Esophagus squamous epithelium (tissue), 5 donors: Measurements from ENCODE around the gene AGFG2. TPM values are rescaled to one million over a fixed set of nuclear protein-coding genes. Genes with fewer than 3 reads are reported as not detected.

Source experiments
- DNase-seq: peaks from one replicate; lab custom pipeline; 2025; lab: John Stamatoyannopoulos, UW
- H3K27ac ChIP-seq, 4 donors: fragments of 200-600 bp; sonication (generic); one replicate each; pipeline ENCODE4 v1.5.1; 2016 to 2019; ENCODE audit warnings: mild to moderate bottlenecking in 1 of 4
- H3K27me3 ChIP-seq, 4 donors: fragments of 200-600 bp; sonication (generic); 1 replicate in 3 of 4; 2 replicates in 1 of 4; pipeline versions ENCODE4 v1.5.1 to v1.6.0; 2017 to 2021; ENCODE audit warnings: antibody characterized with exemption in 1 of 4
- H3K36me3 ChIP-seq, 3 donors: fragments of 200-600 bp; sonication (generic); one replicate each; pipeline ENCODE4 v1.5.1; 2016 to 2019
- H3K4me1 ChIP-seq, 3 donors: fragments of 200-600 bp; sonication (generic); one replicate each; pipeline ENCODE4 v1.5.1; 2017 to 2019
- H3K4me3 ChIP-seq, 4 donors: fragments of 200-600 bp; sonication (generic); 1 replicate in 3 of 4; 2 replicates in 1 of 4; pipeline ENCODE4 v1.5.1; 2016 to 2019; ENCODE audit warnings: mild to moderate bottlenecking in 2 of 4, moderate library complexity in 1 of 4
- H3K9me3 ChIP-seq, 3 donors: fragments of 200-600 bp; sonication (generic); one replicate each; pipeline ENCODE4 v1.5.1; 2016 to 2019
- POLR2A ChIP-seq, 4 donors: fragments of 450-650 bp; IDR thresholded peaks; one replicate each; pipeline ENCODE4 v1.6.1; 2017; ENCODE audit warnings: antibody characterized with exemption in 4 of 4, mild to moderate bottlenecking in 4 of 4, moderate library complexity in 3 of 4
- WGBS, 2 donors: methylation state at CpG; one replicate each; pipeline ENCODE4 v1.1.5; 2018; 5-methylcytosine and 5-hydroxymethylcytosine counted together
- intact Hi-C: fragments of 100-400 bp; cut with DNase I; formaldehyde crosslinking; loops from one replicate; pipeline ENCODE4 v1.15.0; 2022
- total RNA-seq, 4 donors: library from RNA; depleted of rRNA; stranded (reverse); fragments of >200 nt; gene quantifications; one replicate each; pipeline ENCODE4 v1.1.0, GENCODE V29; 2016
- TF ChIP-seq, protein P1 (sequence below), 6 experiments: fragments of 450-650 bp in 4 of 6; fragments of 200-600 bp in 2 of 6; sonication (generic) in 2 of 6; IDR thresholded peaks; one replicate each; pipeline ENCODE4 v1.5.1; 2016 to 2019; ENCODE audit warnings: antibody characterized with exemption in 6 of 6, mild to moderate bottlenecking in 4 of 6, moderate library complexity in 4 of 6
- donor health status: DM: yes; HTN: yes; CAD: no.

The AGFG2 gene
- total RNA-seq, 4 donors from 2014 or later = 14.5 to 49.2 (median 26.6) TPM

DNA sequence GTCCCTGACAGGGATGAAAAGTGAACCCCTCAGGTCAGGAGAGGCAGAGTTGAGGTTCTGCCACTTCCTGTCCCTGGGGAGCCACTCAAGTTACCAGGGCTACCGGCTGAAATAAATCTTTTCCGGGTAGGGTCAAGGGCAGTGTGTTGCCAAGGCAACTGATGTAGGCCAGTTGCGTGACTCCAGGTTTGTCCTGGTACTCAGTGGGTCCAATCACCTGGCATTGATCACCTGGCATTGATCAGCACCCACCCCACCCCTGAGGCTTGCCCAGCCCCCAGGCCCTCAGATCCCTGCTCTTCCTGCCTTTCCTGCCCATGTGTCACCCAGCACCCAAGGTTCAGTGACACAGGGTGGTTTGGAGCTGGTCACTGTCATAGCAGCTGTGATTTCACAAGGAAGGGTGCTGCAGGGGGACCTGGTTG, 28.8 kb downstream of the AGFG2 start:
- no peak for TF ChIP-seq POLR2A (IDR thresholded peaks at IDR 0.05)
- TF ChIP-seq, protein P1, sequence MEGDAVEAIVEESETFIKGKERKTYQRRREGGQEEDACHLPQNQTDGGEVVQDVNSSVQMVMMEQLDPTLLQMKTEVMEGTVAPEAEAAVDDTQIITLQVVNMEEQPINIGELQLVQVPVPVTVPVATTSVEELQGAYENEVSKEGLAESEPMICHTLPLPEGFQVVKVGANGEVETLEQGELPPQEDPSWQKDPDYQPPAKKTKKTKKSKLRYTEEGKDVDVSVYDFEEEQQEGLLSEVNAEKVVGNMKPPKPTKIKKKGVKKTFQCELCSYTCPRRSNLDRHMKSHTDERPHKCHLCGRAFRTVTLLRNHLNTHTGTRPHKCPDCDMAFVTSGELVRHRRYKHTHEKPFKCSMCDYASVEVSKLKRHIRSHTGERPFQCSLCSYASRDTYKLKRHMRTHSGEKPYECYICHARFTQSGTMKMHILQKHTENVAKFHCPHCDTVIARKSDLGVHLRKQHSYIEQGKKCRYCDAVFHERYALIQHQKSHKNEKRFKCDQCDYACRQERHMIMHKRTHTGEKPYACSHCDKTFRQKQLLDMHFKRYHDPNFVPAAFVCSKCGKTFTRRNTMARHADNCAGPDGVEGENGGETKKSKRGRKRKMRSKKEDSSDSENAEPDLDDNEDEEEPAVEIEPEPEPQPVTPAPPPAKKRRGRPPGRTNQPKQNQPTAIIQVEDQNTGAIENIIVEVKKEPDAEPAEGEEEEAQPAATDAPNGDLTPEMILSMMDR (IDR thresholded peaks at IDR 0.05) = no peak
- peaks cover 4 to 37% (median 5%) of the 10 kb centered on the region in 3 donors for H3K36me3 ChIP-seq
- peak overlapping the region in 1 of 4 donors; percentile 44 for H3K27ac ChIP-seq
- H3K4me1 ChIP-seq = peaks cover 12 to 58% (median 24%) of the 10 kb centered on the region in 3 donors
- H3K4me3 ChIP-seq = no peak overlapping the region
- no peak for DNase-seq
- intact Hi-C loops = no loop called here
- peaks cover 0 to 17% (median 0%) of the 10 kb centered on the region in 4 donors for H3K27me3 ChIP-seq
- 43 to 100% methylated on average over 1 to 3 of the region's 3 CpGs for WGBS, 2 donors
- no peaks in the 10 kb centered on the region for H3K9me3 ChIP-seq

- H3K4me3 ChIP-seq = no peak overlapping the region
- intact Hi-C loops = no loop called here
- WGBS, 2 donors = 57 to 60% methylated on average over 2 to 7 of the region's 11 CpGs
These were observed 29.3 kb downstream of the AGFG2 start for GRCh38 chr7:100568176-100568895.

GRCh38 chr7:100568896-100569844, 30.2 kb downstream of the AGFG2 start:
- H3K27me3 ChIP-seq = peaks cover 0 to 17% (median 0%) of the 10 kb centered on the region in 4 donors
- H3K4me3 ChIP-seq = peak overlapping the region; percentile 21 to 61 (median 40)
- DNase-seq = no peak
- intact Hi-C loops = no loop called here
- peaks cover 12 to 49% (median 19%) of the 10 kb centered on the region in 3 donors for H3K4me1 ChIP-seq
- no peaks in the 10 kb centered on the region for H3K9me3 ChIP-seq
- H3K36me3 ChIP-seq = peaks cover 4 to 36% (median 5%) of the 10 kb centered on the region in 3 donors
- TF ChIP-seq, protein P1 (IDR thresholded peaks at IDR 0.05) = peak in 5 of 6 experiments; percentile 20 to 54 (median 40)
- TF ChIP-seq POLR2A (IDR thresholded peaks at IDR 0.05) = no peak
- peak overlapping the region; percentile 22 to 66 (median 37) for H3K27ac ChIP-seq
- WGBS, 2 donors = 54 to 61% methylated on average over 7 to 9 of the region's 36 CpGs

More at GRCh38 chr7:100568176-100568895, 29.3 kb downstream of the AGFG2 start:
- no peak for TF ChIP-seq POLR2A (IDR thresholded peaks at IDR 0.05)
- TF ChIP-seq, protein P1 (IDR thresholded peaks at IDR 0.05) = no peak
- H3K27ac ChIP-seq = peak overlapping the region in 1 of 4 donors; percentile 44
- H3K27me3 ChIP-seq = peaks cover 0 to 17% (median 0%) of the 10 kb centered on the region in 4 donors
- peaks cover 12 to 58% (median 24%) of the 10 kb centered on the region in 3 donors for H3K4me1 ChIP-seq
- DNase-seq = no peak
- peaks cover 4 to 35% (median 4%) of the 10 kb centered on the region in 3 donors for H3K36me3 ChIP-seq
- no peaks in the 10 kb centered on the region for H3K9me3 ChIP-seq

DNA sequence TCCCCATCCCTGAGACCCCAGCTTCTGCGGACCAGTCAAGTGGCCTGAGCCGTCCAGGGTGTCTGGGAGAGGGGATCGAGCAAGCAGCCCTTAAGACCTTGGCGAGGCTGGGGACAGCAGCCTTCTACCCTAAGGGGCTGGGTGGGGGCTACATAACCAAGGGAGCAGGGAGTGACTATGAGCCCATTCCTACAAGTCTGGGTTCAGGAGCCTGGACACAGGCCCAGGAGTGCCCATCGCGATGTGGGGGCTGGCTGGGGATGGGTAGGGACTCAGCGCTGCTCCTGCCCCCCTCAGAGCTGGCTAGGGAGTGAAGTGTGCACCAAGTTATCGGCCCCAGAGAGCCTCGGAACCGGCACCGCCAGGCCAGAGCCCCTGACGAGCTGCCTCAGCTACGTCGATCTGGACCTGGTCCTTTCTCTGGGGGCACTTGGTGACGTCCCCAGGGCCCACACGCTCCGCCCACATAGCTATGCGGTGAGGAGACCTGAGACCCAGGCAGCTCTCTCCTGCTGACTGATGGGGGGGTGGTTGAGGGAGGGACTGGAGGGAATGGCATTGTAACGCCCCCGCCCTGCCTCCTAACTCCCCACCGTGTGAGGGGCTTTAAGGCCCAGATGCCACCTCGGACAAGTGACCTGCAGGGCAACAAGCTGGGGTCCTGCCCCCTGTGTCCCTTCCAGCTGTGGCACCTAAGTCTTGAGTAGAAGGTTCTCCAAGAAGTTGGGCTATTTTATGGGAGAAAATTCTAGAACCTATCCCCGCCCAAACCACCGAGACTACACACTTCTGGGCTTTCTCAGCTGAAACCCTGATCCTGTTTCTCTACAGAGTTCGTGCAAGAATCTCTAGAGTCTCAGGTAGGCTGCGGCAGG, 32.2 kb downstream of the AGFG2 start:
- WGBS, 2 donors = 70 to 82% methylated on average over 4 to 5 of the region's 26 CpGs
- peaks cover 12 to 48% (median 19%) of the 10 kb centered on the region in 3 donors for H3K4me1 ChIP-seq
- intact Hi-C loops = no loop called here
- H3K27ac ChIP-seq = no peak overlapping the region
- DNase-seq = no peak
- H3K36me3 ChIP-seq = peaks cover 14 to 36% (median 20%) of the 10 kb centered on the region in 3 donors
- peaks cover 0 to 17% (median 0%) of the 10 kb centered on the region in 4 donors for H3K27me3 ChIP-seq
- H3K9me3 ChIP-seq = no peaks in the 10 kb centered on the region
- TF ChIP-seq, protein P1 (IDR thresholded peaks at IDR 0.05) = no peak
- no peak for TF ChIP-seq POLR2A (IDR thresholded peaks at IDR 0.05)
- no peak overlapping the region for H3K4me3 ChIP-seq
